Hepatocyte (in vitro differentiated cells): ENCODE data around the gene TMEM115.

Experiments used
- EZH2phosphoT487 ChIP-seq: fragments of 200-600 bp; sonication (generic); IDR thresholded peaks from one replicate; pipeline ENCODE4 v1.6.1; 2018; ENCODE audit warnings: antibody characterized with exemption, mild to moderate bottlenecking, low read depth, moderate library complexity; ENCODE audit not compliant: unreplicated experiment, severe bottlenecking
- TF ChIP-seq, protein P1 (sequence below): fragments of 200-600 bp; sonication (generic); IDR thresholded peaks from 2 replicates; pipeline ENCODE4 v1.5.1; 2016; ENCODE audit warnings: antibody characterized with exemption, mild to moderate bottlenecking; ENCODE audit not compliant: poor library complexity

GRCh38 chr3:50396502-50396901, 37.2 kb upstream of the TMEM115 start:
- TF ChIP-seq, protein P1, sequence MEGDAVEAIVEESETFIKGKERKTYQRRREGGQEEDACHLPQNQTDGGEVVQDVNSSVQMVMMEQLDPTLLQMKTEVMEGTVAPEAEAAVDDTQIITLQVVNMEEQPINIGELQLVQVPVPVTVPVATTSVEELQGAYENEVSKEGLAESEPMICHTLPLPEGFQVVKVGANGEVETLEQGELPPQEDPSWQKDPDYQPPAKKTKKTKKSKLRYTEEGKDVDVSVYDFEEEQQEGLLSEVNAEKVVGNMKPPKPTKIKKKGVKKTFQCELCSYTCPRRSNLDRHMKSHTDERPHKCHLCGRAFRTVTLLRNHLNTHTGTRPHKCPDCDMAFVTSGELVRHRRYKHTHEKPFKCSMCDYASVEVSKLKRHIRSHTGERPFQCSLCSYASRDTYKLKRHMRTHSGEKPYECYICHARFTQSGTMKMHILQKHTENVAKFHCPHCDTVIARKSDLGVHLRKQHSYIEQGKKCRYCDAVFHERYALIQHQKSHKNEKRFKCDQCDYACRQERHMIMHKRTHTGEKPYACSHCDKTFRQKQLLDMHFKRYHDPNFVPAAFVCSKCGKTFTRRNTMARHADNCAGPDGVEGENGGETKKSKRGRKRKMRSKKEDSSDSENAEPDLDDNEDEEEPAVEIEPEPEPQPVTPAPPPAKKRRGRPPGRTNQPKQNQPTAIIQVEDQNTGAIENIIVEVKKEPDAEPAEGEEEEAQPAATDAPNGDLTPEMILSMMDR, result no peak
- TF ChIP-seq EZH2phosphoT487, result no peak
